Subcutaneous adipose tissue (tissue), 4 donors: Measurements from ENCODE around the gene CCN5. TPM values are rescaled to one million over a fixed set of nuclear protein-coding genes. Genes with fewer than 3 reads are reported as not detected.

Experiments used
- CTCF ChIP-seq: fragments of 450-650 bp; IDR thresholded peaks from one replicate; pipeline ENCODE4 v1.5.1; 2016; ENCODE audit warnings: low read depth, mild to moderate bottlenecking, control low read depth, antibody characterized with exemption, moderate library complexity
- total RNA-seq, 4 donors: library from RNA; depleted of rRNA; stranded (reverse); fragments of >200 nt; gene quantifications; one replicate each; pipeline ENCODE4 v1.1.0, GENCODE V29; 2016

CCN5 gene
- total RNA-seq, 4 donors from 2014 or later: 153 to 1,717 (median 223) TPM

GRCh38 chr20:44750081-44750805 lies 35.1 kb downstream of the CCN5 start:
- TF ChIP-seq CTCF: no peak

- TF ChIP-seq CTCF: no peak
Measured at GRCh38 chr20:44752099-44752931, 37.1 kb downstream of the CCN5 start.

DNA sequence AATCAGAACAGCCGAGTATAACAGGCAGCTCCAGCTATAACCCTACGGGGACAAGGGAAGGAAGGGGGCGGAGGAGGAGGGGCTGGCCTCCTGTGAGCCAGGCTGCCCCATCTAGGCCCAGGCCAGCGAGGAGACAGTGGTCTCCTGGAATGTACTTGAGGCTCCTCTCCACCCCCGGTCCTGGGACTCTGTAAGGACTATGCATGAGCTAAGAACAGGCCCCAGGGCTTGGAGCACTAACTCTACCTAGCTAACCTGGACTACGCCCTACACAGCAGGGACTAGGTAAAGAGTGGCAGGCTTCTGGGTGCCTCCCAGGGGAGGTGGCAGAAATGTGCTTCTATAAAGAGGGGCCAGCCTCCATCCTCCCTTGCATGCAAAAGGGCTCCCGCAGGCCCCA lies 39.4 kb downstream of the CCN5 start:
- TF ChIP-seq CTCF: no peak

DNA sequence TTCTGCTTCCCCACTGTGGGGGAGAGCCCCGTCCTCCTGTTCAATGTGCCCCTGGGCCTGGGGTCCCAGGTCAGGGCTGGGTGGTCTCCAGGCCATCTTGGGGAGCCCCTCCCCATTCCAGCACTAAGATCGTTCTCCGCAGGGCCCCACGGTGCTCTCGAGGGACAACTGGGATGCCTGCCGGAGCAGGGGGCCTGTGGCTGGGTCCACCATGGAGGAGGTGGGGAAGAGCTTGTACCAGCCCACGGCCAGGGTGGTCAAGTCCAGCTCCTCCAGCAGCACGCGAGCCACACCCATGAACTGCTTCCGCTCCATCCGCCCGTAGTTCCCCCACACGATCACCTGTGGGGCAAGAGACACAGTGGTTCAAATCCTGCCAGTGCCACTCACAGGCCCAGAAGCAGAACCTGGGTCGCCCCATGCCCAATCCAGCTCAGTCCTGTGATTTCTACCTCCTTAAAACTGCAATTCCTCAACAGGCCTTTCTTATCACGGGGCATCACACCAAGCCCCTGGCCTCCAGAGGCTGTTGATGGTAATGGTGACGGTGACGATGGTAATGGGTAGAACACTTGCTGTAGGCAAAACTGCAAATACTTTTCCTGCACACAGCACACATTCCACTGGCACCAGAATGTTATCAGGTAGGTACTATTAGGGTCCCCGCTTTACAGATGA lies 41.0 kb downstream of the CCN5 start:
- no peak for TF ChIP-seq CTCF

- no peak for TF ChIP-seq CTCF
Measured at GRCh38 chr20:44756956-44757355, 41.8 kb downstream of the CCN5 start.

GRCh38 chr20:44758247-44759101 lies 43.3 kb downstream of the CCN5 start:
- no peak for TF ChIP-seq CTCF
